Panc1 (cell line): Measurements from ENCODE around the gene NEMF. TPM values are rescaled to one million over a fixed set of nuclear protein-coding genes. Genes with fewer than 3 reads are reported as not detected.
A peak's percentile ranks its signal among the peaks of the same experiment; 100 is the strongest.

Experiments
- ATAC-seq: fragments of 200-7000 bp; cut with Tn5 transposase; 2 replicates; pipeline ENCODE4 v1.9.1; 2020; ENCODE audit warnings: mild to moderate bottlenecking, moderate library complexity
- BruUV-seq: library from RNA; stranded (reverse); fragments of 400-500 nt; replicated peaks from 2 replicates; lab custom pipeline; 2021; lab: Mats Ljungman, UMichigan
- CTCF ChIA-PET: fragments of 300-600 bp; sonication (Branson Sonifier 250); formaldehyde crosslinking; loops from one replicate; lab custom pipeline; 2022; ENCODE audit warnings: antibody characterized with exemption; lab: Charles Lee
- POLR2A ChIA-PET: fragments of 300-600 bp; sonication (Branson Sonifier 250); formaldehyde crosslinking; loops from one replicate; lab custom pipeline; 2022; ENCODE audit warnings: antibody characterized with exemption; lab: Charles Lee
- DNase-seq: peaks from one replicate; pipeline ENCODE4 v3.0.0-alpha.2; 2010; ENCODE audit warnings: low read depth, low spot score
- H3K27ac ChIP-seq: 2 replicates; pipeline ENCODE4 v1.5.1; 2011; ENCODE audit warnings: mild to moderate bottlenecking, low read length, inconsistent platforms
- H3K27me3 ChIP-seq: fragments of 200-500 bp; sonication (Bioruptor generic); 2 replicates; pipeline ENCODE4 v1.6.0; 2014; ENCODE audit warnings: low read length, inconsistent platforms; ENCODE audit not compliant: control insufficient read depth, insufficient read depth
- H3K36me3 ChIP-seq: fragments of 200-500 bp; sonication (Bioruptor generic); 2 replicates; pipeline ENCODE4 v1.5.1; 2014; ENCODE audit warnings: inconsistent platforms, mild to moderate bottlenecking, low read length, moderate library complexity; ENCODE audit not compliant: control insufficient read depth, insufficient read depth
- H3K4me1 ChIP-seq: 2 replicates; pipeline ENCODE4 v1.5.1; 2011; ENCODE audit warnings: inconsistent platforms, mild to moderate bottlenecking, low read length, moderate library complexity; ENCODE audit not compliant: control insufficient read depth, insufficient read depth
- H3K4me3 ChIP-seq, 2 experiments: 2 replicates each; pipeline ENCODE4 v1.5.1; 2011 to 2012; ENCODE audit warnings: low read depth in 2 of 2, low read length in 2 of 2, mild to moderate bottlenecking in 2 of 2, inconsistent platforms in 1 of 2, moderate library complexity in 1 of 2
- H3K9me3 ChIP-seq: fragments of 200-500 bp; sonication (Bioruptor generic); 2 replicates; pipeline ENCODE4 v1.5.1; 2014; ENCODE audit warnings: low read depth, mild to moderate bottlenecking, inconsistent platforms, low read length, moderate library complexity; ENCODE audit not compliant: control insufficient read depth, insufficient read depth
- POLR2AphosphoS5 ChIP-seq: IDR thresholded peaks from 2 replicates; pipeline ENCODE4 v1.6.1; 2012; ENCODE audit warnings: mild to moderate bottlenecking, low read depth, low read length, moderate library complexity
- SIN3A ChIP-seq: IDR thresholded peaks from 2 replicates; pipeline ENCODE4 v1.6.1; 2012; ENCODE audit warnings: low read depth, mild to moderate bottlenecking, low read length, moderate library complexity, borderline replicate concordance; ENCODE audit not compliant: insufficient read depth
- TCF7L2 ChIP-seq: IDR thresholded peaks from 2 replicates; pipeline ENCODE4 v1.6.1; 2011; ENCODE audit warnings: mild to moderate bottlenecking, low read depth, low read length, inconsistent platforms
- in situ Hi-C: cut with HindIII; loops from 2 replicates; pipeline ENCODE4 v1.10.0; 2016; ENCODE audit warnings: low sequenced_read_pairs, low pct_unique_long_range_greater_than_20kb
- intact Hi-C: fragments of 100-400 bp; cut with micrococcal nuclease; formaldehyde crosslinking; loops from one replicate; pipeline ENCODE4 v1.10.0; 2022; ENCODE audit not compliant: unreplicated experiment
- total RNA-seq: library from RNA; stranded (reverse); gene quantifications from one replicate; pipeline ENCODE4 v1.2.1, GENCODE V29; 2021; ENCODE audit not compliant: unreplicated experiment
- TF ChIP-seq, protein P1 (sequence below): fragments of 450-650 bp; IDR thresholded peaks from 2 replicates; pipeline ENCODE4 v1.5.1; 2017; ENCODE audit warnings: mild to moderate bottlenecking
- TF ChIP-seq, protein P2 (sequence below), 2 experiments: IDR thresholded peaks; 2 replicates each; pipeline ENCODE4 v1.6.1; 2011 to 2012; ENCODE audit warnings: low read depth in 2 of 2, control low read depth in 1 of 2, low read length in 1 of 2, mild to moderate bottlenecking in 1 of 2, moderate library complexity in 1 of 2; ENCODE audit not compliant: insufficient read depth in 1 of 2

Gene NEMF
- total RNA-seq, 1 experiment from 2014 or later = 38.3 TPM

DNA sequence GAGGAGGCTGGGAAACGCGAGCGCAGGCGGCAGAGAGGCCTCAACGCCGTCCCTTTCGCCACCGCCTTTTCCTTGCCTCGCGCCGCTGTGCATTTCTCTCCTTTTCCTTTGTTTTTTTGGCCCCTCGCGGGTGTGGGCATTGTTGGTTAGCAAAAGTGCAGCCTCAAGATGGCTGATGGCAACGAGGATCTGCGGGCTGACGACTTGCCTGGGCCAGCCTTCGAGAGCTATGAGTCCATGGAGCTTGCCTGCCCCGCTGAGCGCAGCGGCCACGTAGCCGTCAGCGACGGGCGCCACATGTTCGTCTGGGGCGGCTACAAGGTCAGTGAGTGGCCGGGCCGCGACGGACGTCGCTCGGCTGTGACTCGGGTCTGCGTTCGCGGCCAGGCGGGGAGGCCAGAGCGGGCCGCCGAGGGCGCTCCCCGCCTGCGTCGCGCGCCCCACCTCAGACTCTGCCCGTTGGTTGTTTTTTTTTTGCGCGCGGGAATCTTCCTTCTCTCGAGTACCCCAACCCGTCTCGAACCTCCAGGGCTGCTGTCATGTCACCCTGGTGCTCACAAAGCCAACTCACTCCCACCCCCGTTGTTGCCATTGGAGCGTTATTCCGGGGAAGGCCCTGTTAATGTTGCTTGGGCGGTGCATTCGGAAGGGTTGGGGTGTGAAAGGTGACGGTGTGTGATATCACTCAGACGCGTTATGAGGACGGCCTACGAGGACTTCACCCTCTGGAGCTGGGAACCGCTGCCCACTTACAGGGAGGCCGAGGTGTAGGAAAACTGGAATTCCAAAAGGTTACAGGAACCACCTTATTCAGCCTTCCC, 84.1 kb downstream of the NEMF start:
- ATAC-seq = peak; percentile 47
- in situ Hi-C loops (no loop called here), intact Hi-C loops (loop anchor here (5.0 kb wide), 2 partner anchors 76 to 136 kb away; partner anchors contain the start of gene KLHDC1)

DNA sequence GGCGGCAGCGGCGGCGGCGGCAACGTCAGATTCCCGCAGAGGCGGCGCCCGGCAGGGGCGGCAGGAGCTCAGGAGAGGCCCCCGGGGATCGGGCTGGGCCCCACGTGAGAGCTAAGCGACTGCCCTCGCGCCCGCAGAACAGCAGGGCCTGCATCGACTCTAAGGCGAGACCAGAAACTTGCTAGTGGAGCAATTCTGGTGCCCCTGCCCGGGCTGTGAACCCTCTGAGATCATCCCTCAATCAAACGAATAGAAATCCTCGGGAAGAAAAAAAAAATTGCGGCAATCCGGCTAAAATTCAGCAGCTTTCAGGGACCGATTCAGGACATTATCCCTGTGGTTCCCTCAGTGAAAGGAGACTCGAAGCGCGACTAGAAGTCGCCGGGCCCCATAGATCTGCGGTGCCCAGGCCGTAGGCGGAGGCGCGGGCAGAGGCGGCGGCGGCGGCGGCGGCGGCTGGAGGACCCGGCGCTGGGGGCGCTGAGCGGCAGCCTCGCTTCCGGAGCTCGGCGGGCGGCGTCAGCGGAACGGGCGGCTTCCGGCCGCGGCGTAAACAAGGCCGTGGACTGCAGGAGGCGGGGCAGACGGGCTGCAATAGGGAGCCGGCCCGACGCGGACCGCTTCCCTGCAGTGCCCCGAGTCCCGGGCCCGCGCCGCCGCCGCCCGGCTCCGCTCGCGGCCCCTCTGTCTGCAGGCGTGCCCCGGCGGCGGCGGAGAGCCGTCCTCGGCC, 84.9 kb downstream of the NEMF start, which contains the start of gene KLHDC2:
TSS of gene KLHDC2 (plus strand) at position 583 of the 730 bp plus-strand sequence. CDS start 316 bp downstream, outside the sequence.
- Histone ChIP-seq H3K9me3 (no peaks in the 10 kb centered on the region), H3K36me3 (peaks cover 3% of the 10 kb centered on the region; the same call in 1 of the 2 replicates), H3K4me3 (peak within 1 kb of the TSS; percentile 81 to 84), H3K4me1 (peaks cover 22% of the 10 kb centered on the region), H3K27ac (peak within 1 kb of the TSS; percentile 91), H3K27me3 (no peaks in the 10 kb centered on the region)
- ATAC-seq (peak; percentile 91), DNase-seq (no peak)
- in situ Hi-C loops (no loop called here), intact Hi-C loops (loop anchor here (5.0 kb wide), 2 partner anchors 75 to 135 kb away; partner anchors contain the start of gene KLHDC1)
- ChIA-PET CTCF (interaction anchor here (0.6 to 0.8 kb wide), 3 partner anchors 76 to 126 kb away, joined by 3 to 9 read pairs (median 4); no protein-coding TSS in a partner anchor), POLR2A (interaction anchor here (0.6 to 0.7 kb wide), 5 partner anchors 17 to 1118 kb away, joined by 3 to 13 read pairs (median 4); no protein-coding TSS in a partner anchor)
- TF ChIP-seq TCF7L2 = 0 out of 2 replicates have a peak, but pooled peaks have one; percentile 13
- TF ChIP-seq SIN3A = no peak; the same call in 1 of the 2 replicates
- TF ChIP-seq, protein P1, sequence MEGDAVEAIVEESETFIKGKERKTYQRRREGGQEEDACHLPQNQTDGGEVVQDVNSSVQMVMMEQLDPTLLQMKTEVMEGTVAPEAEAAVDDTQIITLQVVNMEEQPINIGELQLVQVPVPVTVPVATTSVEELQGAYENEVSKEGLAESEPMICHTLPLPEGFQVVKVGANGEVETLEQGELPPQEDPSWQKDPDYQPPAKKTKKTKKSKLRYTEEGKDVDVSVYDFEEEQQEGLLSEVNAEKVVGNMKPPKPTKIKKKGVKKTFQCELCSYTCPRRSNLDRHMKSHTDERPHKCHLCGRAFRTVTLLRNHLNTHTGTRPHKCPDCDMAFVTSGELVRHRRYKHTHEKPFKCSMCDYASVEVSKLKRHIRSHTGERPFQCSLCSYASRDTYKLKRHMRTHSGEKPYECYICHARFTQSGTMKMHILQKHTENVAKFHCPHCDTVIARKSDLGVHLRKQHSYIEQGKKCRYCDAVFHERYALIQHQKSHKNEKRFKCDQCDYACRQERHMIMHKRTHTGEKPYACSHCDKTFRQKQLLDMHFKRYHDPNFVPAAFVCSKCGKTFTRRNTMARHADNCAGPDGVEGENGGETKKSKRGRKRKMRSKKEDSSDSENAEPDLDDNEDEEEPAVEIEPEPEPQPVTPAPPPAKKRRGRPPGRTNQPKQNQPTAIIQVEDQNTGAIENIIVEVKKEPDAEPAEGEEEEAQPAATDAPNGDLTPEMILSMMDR = peak; percentile 84
- TF ChIP-seq, protein P2, sequence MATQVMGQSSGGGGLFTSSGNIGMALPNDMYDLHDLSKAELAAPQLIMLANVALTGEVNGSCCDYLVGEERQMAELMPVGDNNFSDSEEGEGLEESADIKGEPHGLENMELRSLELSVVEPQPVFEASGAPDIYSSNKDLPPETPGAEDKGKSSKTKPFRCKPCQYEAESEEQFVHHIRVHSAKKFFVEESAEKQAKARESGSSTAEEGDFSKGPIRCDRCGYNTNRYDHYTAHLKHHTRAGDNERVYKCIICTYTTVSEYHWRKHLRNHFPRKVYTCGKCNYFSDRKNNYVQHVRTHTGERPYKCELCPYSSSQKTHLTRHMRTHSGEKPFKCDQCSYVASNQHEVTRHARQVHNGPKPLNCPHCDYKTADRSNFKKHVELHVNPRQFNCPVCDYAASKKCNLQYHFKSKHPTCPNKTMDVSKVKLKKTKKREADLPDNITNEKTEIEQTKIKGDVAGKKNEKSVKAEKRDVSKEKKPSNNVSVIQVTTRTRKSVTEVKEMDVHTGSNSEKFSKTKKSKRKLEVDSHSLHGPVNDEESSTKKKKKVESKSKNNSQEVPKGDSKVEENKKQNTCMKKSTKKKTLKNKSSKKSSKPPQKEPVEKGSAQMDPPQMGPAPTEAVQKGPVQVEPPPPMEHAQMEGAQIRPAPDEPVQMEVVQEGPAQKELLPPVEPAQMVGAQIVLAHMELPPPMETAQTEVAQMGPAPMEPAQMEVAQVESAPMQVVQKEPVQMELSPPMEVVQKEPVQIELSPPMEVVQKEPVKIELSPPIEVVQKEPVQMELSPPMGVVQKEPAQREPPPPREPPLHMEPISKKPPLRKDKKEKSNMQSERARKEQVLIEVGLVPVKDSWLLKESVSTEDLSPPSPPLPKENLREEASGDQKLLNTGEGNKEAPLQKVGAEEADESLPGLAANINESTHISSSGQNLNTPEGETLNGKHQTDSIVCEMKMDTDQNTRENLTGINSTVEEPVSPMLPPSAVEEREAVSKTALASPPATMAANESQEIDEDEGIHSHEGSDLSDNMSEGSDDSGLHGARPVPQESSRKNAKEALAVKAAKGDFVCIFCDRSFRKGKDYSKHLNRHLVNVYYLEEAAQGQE (IDR thresholded peaks at IDR 0.05; ENCODE audit: insufficient read depth in 1 of 2, low read depth in 2 of 2, low read length in 1 of 2) = no peak
- peak; percentile 56; the same call in 1 of the 2 replicates for TF ChIP-seq POLR2AphosphoS5
- BruUV-seq = no TSS peak

More for the DNA sequence above, 84.1 kb downstream of the NEMF start:
- Histone ChIP-seq H3K27ac (peak overlapping the region; percentile 86), H3K4me1 (peaks cover 22% of the 10 kb centered on the region), H3K36me3 (peaks cover 3% of the 10 kb centered on the region; the same call in 1 of the 2 replicates), H3K27me3 (no peaks in the 10 kb centered on the region), H3K9me3 (no peaks in the 10 kb centered on the region), H3K4me3 (peak overlapping the region; percentile 81 to 84)
- ChIA-PET CTCF (interaction anchor here (0.8 kb wide), 1 partner anchor 127 kb away, joined by 3 read pairs; no protein-coding TSS in a partner anchor), POLR2A (interaction anchor here (0.5 to 0.6 kb wide), 2 partner anchors 131 to 135 kb away, joined by 3 to 13 read pairs; no protein-coding TSS in a partner anchor)
- no TSS peak for BruUV-seq
- no peak for TF ChIP-seq POLR2AphosphoS5
- TF ChIP-seq SIN3A = peak; percentile 8; the same call in 1 of the 2 replicates
- DNase-seq = no peak
